Spleen (tissue), 7 donors: ENCODE measurements around the gene CASP6.

ENCODE experiments used
- CTCF ChIP-seq, 11 experiments: fragments of 200-600 bp in 7 of 11; fragments of 450-650 bp in 4 of 11; sonication (generic) in 4 of 11; IDR thresholded peaks in 8 of 11; conservative IDR thresholded peaks in 3 of 11; 1 replicate in 7 of 11; 2 replicates in 4 of 11; pipeline versions ENCODE4 v1.4.0 to v1.8.0; 2016 to 2021; ENCODE audit warnings: antibody characterized with exemption in 11 of 11, inconsistent platforms in 4 of 11, mild to moderate bottlenecking in 1 of 11
- POLR2A ChIP-seq, 3 donors: fragments of 450-650 bp; IDR thresholded peaks; one replicate each; pipeline ENCODE4 v1.5.1; 2017; ENCODE audit warnings: antibody characterized with exemption in 3 of 3, mild to moderate bottlenecking in 1 of 3
- POLR2AphosphoS5 ChIP-seq, 3 donors: sonication (generic); formaldehyde crosslinking; IDR thresholded peaks; one replicate each; pipeline ENCODE4 v1.5.1; 2017; ENCODE audit warnings: antibody characterized with exemption in 3 of 3
- donor health status: DM: no; HTN: no; CAD: no; lungs with moderate emphysema.
- donor health status: DM: no; HTN: no; CAD: no.
- donor health status: DM: no; HTN: no; CAD: no.

GRCh38 chr4:109721033-109721432 is 17.8 kb upstream of the CASP6 start:
- TF ChIP-seq POLR2AphosphoS5 (IDR thresholded peaks at IDR 0.05): no peak
- no peak for TF ChIP-seq CTCF (IDR thresholded peaks at IDR 0.05 in 8 of 11, conservative IDR thresholded peaks at IDR 0.05 in 3 of 11)
- TF ChIP-seq POLR2A (IDR thresholded peaks at IDR 0.05): no peak
